HG03439 (cell line): ENCODE data around the gene SET.

Source experiments
- ATAC-seq: cut with Tn5 transposase; IDR thresholded peaks from one replicate; pipeline ENCODE4 v1.9.1; 2021; ENCODE audit warnings: mild to moderate bottlenecking, moderate library complexity; ENCODE audit not compliant: unreplicated experiment

The SET gene

DNA sequence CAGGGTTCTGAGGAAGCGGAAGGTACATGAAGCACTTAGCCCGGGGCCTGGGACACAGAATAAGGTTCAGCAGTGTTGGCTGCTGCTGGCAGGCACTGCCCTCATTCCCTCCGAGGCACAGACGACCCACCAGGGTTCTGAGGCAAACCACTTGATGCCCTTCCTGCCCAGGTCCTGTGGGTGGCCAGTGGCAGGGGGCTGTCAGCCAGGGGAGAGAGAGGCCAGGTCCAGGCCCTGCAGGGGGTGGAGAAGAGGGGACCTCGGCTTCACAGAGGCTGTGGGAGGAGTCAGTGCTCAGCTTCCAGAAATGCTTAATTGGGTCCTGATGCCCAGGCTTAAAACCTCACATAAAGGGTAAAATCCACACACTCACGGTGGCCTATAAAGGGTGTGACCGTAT lies 39.3 kb downstream of the SET start:
- ATAC-seq = no peak

DNA sequence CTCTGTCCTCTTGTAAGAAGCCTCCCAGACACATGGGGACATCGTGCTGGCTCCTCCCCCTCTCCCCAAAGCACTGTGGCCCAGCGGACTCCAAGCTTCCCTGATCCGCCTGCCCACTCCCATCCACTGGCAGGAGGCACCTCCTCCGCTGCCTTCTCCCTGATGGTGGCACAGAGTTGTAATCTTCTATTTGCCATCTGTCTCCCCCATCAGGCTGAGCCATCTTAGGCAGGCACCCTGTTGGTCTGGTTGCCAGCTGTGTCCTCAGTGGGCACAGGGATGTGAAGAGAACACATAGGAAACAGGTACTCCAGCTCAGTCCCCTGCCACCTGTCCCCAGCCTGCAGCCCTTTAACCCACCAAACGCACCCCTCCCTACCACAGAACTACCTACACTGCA lies 40.3 kb downstream of the SET start:
- ATAC-seq = no peak

- no peak for ATAC-seq
Measured at GRCh38 chr9:128729766-128730517, 40.9 kb downstream of the SET start.

GRCh38 chr9:128731093-128731492 lies 42.1 kb downstream of the SET start:
- ATAC-seq = no peak

DNA sequence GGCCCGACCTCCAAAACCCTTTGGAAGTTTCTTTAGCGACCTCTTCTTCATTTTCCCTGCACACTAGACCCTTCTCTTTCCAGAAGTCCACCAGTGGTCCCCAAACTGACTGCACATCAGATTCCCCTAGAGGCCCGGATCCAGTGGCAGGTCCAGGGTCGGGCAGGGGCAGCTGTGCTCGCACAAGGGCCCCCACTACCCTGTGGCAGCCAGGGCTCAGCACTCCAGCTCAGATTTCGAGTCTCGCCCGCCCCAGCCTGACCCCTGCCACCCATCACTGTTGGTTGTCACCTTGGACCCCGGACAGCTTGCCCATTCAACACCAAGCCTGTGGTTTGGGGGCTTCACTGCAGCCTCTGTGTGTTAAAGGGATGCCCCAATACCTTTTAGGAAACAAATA lies 42.7 kb downstream of the SET start:
- no peak for ATAC-seq

DNA sequence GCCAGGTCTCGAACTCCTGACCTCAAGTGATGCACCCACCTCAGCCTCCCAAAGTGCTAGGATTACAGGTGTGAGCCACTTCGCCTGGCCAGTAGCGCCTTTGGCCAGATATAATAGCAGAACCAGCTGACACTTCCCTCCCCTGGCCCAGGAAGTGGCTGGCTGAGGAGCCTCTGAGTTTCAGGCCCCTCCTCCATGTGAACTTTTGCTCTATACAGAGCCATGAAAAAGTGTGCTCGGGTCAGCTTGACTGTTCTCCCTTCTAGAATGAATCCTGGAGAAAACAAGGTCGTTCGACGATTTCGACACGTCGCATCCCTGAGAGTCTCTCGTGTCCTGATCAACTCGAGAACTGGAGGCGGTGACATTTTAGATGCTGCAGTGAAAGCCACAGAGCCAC lies 43.6 kb downstream of the SET start:
- ATAC-seq = no peak

DNA sequence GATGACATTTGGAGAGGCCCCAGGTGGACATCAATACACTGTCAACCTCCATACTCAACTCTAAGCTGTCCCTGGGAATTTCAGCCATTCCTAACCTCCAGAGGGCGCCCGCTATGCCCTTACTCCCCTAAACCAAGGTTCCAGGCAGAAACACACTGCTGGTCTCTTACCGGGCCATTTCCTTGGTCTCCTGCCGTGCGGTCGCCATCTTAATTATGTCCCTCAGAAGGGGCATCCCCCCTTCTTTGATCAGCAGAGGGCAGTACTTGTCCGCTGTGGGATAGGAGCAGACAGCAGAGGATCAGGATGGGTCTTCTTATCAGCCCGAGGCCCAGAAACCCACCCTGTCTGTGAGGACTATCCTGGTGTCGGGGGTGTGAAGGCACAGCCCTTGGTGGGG lies 44.2 kb downstream of the SET start:
- ATAC-seq = no peak

DNA sequence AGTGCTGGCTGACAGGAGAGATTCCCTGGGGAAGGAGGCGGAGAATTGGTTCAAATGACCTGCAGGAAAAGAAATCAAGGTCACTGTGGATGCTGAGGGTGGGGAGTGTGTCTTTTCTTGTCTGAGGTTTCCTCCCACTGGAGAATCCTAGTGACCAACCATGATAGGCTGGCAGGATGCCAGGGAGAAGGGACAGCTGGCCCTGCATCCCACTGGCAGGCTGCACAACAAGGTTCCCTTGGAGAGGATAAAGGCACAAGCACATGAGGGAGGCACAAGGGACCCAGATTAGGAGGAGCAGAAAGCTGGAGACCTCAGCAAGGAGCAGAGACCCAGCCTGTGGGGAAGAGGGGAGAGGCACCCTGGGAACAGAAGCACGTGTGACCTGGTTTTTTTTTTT lies 46.4 kb downstream of the SET start:
- no peak for ATAC-seq

DNA sequence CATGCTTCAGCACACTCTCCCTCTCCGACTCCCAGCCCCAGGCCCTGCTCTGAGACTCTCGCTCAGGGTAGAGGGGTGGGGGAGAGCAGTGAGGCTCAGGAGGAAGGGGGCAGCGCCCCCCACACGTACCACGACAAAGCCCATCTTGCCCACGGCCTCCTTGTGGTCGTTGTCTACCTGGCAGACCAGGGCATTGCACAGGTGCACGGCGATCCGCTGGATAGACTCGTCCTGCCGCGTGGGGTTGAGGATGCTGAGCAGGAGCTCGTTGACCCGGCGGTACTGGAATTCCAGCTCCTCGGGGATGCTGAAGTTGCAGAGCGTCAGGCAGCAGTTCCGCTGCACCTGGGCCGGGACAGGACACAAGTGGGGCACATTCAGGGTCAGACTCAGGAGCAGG lies 53.4 kb downstream of the SET start:
- ATAC-seq = no peak

GRCh38 chr9:128743421-128743820 lies 54.4 kb downstream of the SET start:
- ATAC-seq = no peak
